Measurements from ENCODE around the gene ZNF799. TPM values are rescaled to one million over a fixed set of nuclear protein-coding genes. Genes with fewer than 3 reads are reported as not detected.
"Not testable (repeated sequence)": the region's sequence is repeated elsewhere in the genome, so short reads cannot be mapped to it uniquely, and the experiment has no call there.

ZNF799 gene
- total and polyA plus RNA-seq, 2 experiments from 2014 or later, result 1.8 to 3.9 TPM

DNA sequence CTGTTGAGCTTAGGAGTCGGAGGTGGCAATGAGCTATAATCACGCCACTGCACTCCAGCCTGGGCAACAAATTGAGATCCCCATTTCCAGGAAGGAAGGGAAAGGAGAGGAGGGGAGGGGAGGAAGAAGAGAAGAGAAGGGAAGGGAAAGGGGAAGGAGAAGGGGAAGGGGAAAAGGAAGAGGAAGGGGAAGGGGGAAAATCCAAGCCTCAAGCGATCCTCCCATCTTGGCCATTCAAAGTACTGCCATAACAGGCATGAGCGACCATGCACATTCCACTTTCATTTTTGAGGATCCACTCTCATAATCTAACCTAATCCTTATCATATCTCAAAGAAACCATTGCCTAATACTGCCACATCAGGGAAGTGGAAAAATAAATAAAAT lies 24.8 kb upstream of the ZNF799 start:
- TF ChIP-seq, protein P1, sequence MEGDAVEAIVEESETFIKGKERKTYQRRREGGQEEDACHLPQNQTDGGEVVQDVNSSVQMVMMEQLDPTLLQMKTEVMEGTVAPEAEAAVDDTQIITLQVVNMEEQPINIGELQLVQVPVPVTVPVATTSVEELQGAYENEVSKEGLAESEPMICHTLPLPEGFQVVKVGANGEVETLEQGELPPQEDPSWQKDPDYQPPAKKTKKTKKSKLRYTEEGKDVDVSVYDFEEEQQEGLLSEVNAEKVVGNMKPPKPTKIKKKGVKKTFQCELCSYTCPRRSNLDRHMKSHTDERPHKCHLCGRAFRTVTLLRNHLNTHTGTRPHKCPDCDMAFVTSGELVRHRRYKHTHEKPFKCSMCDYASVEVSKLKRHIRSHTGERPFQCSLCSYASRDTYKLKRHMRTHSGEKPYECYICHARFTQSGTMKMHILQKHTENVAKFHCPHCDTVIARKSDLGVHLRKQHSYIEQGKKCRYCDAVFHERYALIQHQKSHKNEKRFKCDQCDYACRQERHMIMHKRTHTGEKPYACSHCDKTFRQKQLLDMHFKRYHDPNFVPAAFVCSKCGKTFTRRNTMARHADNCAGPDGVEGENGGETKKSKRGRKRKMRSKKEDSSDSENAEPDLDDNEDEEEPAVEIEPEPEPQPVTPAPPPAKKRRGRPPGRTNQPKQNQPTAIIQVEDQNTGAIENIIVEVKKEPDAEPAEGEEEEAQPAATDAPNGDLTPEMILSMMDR (IDR thresholded peaks at IDR 0.05; ENCODE audit: low read depth, low read length), result no peak
- Histone ChIP-seq H3K4me1 (ENCODE audit: low read depth) (no peaks in the 10 kb centered on the region), H3K9me3 (ENCODE audit: low read depth) (no peaks in the 10 kb centered on the region)

DNA sequence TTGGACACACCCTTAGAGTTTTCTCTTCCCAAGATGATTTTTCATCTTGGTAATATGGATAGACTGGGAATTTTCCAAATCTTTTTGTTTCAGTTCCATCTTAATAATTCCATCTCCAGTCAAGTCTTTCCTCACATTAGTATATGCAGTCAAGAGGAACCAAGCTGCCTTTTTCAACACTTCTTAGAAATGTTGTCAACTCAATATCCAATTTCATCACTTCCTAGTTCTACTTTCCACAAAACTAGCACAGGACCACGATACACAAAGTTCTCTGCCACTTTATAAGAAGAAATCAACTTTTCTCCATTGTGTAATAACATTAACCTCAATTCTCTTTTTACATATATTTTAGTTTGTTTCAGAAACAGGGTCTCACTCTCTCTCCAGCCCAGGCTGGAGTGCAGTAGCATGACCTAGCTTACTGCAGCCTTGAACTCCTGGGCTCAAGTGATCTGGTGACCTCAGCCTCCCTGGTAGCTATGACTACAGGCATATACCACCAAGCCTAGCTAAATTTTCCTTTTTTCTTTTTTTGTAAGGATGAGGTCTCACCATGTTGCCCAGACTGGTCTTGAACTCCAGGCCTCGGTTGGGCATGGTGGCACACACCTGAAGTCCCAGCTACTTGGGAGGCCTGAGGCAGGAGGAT lies 24.3 kb upstream of the ZNF799 start:
- Histone ChIP-seq H3K36me3 (no peaks in the 10 kb centered on the region), H3K9me3 (ENCODE audit: low read depth) (no peaks in the 10 kb centered on the region)
- TF ChIP-seq, protein P1 (IDR thresholded peaks at IDR 0.05; ENCODE audit: low read depth, low read length), result no peak

More for the DNA sequence above, 24.8 kb upstream of the ZNF799 start:
- H3K27ac ChIP-seq, result no peak overlapping the region
- no peak overlapping the region for H3K4me3 ChIP-seq
- H3K27me3 ChIP-seq, result no peaks in the 10 kb centered on the region
- H3K36me3 ChIP-seq, result peaks cover 3% of the 10 kb centered on the region
- DNase-seq (ENCODE audit: low read depth in 1 of 2, low spot score in 1 of 2), result no peak

DNA sequence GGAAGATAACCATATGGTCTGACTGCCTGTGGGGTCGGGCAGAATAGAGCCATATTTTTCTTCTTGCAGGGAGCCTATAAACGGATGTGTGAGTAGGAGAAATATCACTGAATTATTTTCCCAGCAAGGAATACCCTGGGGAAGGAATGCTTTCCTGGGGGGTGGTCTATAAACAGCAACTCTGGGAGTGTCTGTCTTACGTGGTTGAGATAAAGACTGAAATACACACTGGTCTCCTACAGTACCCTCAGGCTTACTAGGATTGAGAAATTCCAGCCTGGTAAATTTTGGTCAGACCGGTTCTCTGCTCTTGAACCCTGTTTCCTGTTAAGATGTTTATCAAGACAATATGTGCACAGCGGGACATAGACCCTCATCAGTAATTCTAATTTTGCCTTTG lies 16.2 kb upstream of the ZNF799 start:
- not testable (repeated sequence) for H3K27ac ChIP-seq; H3K4me3 ChIP-seq; H3K4me1 ChIP-seq (ENCODE audit: low read depth); DNase-seq (ENCODE audit: low read depth in 1 of 2, low spot score in 1 of 2); H3K36me3 ChIP-seq; H3K27me3 ChIP-seq; H3K9me3 ChIP-seq (ENCODE audit: low read depth)

More for the DNA sequence above, 24.3 kb upstream of the ZNF799 start:
- no peak overlapping the region for H3K27ac ChIP-seq
- no peak for DNase-seq (ENCODE audit: low read depth in 1 of 2, low spot score in 1 of 2)
- no peak overlapping the region for H3K4me3 ChIP-seq
- no peaks in the 10 kb centered on the region for H3K27me3 ChIP-seq
- H3K4me1 ChIP-seq (ENCODE audit: low read depth), result no peaks in the 10 kb centered on the region

DNA sequence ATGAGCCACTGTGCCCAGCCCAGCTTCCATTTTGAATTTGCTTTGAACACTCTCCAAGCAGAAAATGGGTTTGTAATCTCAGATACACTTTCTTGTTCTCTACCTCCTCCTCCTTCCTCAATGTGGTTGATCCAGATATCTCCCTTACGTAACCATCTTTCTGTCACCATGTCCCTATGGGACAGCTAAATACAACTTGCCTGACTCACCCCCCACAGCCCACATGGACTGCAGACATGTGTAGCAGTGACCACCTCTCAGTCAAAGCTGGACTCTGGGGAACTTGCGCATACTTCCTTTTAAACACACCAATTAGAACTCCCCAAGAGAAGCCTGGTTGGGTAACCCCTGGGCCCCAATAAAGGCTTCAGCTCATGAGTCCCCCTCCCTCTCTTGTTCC lies 10.8 kb upstream of the ZNF799 start:
- Histone ChIP-seq H3K9me3 (ENCODE audit: low read depth) (no peaks in the 10 kb centered on the region), H3K27me3 (no peaks in the 10 kb centered on the region), H3K27ac (no peak overlapping the region), H3K4me3 (no peak overlapping the region), H3K36me3 (no peaks in the 10 kb centered on the region), H3K4me1 (ENCODE audit: low read depth) (no peaks in the 10 kb centered on the region)
- DNase-seq (ENCODE audit: low read depth in 1 of 2, low spot score in 1 of 2), result no peak
- TF ChIP-seq, protein P1 (IDR thresholded peaks at IDR 0.05; ENCODE audit: low read depth, low read length), result no peak

DNA sequence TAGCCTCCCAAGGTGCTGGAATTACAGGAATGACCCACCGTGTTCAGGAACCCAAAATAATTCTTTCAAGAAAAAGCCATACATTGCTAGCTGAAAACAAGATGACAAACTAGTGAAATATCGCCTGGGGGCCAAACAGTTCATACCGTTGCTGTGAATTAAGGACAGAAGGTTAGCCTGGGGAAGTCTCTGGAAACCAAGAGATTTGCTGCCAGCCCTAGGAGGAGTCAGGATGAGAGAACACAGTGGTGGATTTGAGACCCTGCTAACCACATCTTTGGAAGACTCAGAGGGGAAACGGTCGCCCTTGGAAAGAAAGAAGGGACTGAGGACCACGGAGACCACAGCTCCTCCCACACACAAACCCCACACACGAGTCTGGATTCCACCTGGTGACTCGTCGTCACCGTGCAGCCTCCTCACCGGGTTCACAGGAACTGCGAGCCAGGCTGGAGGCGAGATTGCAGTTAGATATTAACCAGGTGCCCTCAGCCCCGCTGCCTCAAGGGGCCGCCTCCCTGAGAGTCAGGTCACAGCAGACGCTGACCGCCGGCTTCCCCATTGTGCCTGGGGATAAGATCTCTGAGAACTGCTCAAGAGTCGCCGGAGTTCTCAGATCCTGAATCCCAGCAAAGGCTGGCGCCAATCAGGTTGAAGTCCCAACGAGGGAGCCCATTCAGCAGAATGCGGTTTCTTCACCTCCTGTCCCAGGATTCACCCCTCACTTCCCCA lies 1.0 kb downstream of the ZNF799 start:
- peak; percentile 3 to 26 for DNase-seq (ENCODE audit: low read depth in 1 of 2, low spot score in 1 of 2)
- H3K27me3 ChIP-seq; H3K9me3 ChIP-seq (ENCODE audit: low read depth); H3K4me1 ChIP-seq (ENCODE audit: low read depth); H3K36me3 ChIP-seq: not testable (repeated sequence)
- Histone ChIP-seq H3K27ac (peak overlapping the region; percentile 82), H3K4me3 (peak overlapping the region; percentile 54)

DNA sequence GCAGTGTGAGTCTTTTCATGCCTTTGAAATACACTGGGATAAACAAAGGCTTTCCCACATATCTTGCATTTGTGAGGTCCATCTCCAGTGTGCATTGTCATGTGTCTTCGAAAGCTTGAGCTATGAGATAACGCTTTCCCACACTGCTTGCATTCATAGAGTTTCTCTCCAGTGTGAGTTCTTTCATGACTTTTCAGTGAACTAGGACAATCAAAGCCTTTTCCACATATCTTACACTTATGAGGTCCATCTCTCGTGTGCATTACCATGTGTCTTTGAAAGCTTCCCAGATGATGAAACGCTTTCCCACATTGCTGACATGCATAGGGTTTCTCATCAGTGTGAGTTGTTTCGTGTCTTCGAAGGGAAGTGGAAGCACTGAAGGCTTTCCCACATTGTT lies 9.9 kb downstream of the ZNF799 start:
- H3K9me3 ChIP-seq (ENCODE audit: low read depth); H3K4me3 ChIP-seq; H3K4me1 ChIP-seq (ENCODE audit: low read depth); DNase-seq (ENCODE audit: low read depth in 1 of 2, low spot score in 1 of 2); H3K27me3 ChIP-seq; H3K27ac ChIP-seq: not testable (repeated sequence)
- H3K36me3 ChIP-seq, result peaks cover 12% of the 10 kb centered on the region

DNA sequence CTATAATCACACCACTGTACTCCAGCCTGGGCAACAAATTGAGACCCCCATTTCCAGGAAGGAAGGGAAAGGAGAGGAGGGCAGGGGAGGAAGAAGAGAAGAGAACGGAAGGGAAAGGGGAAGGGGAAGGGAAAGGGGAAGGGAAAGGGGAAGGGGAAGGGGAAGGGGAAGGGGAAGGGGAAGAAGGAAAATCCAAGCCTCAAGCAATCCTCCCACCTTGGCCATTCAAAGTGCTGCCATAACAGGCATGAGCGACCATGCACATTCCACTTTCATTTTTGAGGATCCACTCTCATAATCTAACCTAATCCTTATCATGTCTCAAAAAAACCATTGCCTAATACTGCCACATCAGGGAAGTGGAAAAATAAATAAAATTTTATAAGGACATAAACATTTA lies 14.7 kb downstream of the ZNF799 start:
- H3K9me3 ChIP-seq (ENCODE audit: low read depth); H3K4me1 ChIP-seq (ENCODE audit: low read depth): not testable (repeated sequence)

More for the DNA sequence above, 14.7 kb downstream of the ZNF799 start:
- DNase-seq (ENCODE audit: low read depth in 1 of 2, low spot score in 1 of 2); H3K36me3 ChIP-seq; H3K4me3 ChIP-seq; H3K27ac ChIP-seq; H3K27me3 ChIP-seq: not testable (repeated sequence)
